Activated CD4-positive, CD25-positive, alpha-beta regulatory T cell treated with anti-CD3 and anti-CD28 coated beads, Interleukin-2, amount 50 U/mL, for 72 hours (primary cell): ENCODE measurements around the gene FGFR4.

Experiments used
- DNase-seq: peaks from one replicate; pipeline ENCODE4 v3.0.0; 2021

Gene FGFR4

GRCh38 chr5:177103523-177104253, 17.0 kb downstream of the FGFR4 start:
- DNase-seq: no peak

GRCh38 chr5:177105691-177106476, 19.2 kb downstream of the FGFR4 start:
- no peak for DNase-seq

DNA sequence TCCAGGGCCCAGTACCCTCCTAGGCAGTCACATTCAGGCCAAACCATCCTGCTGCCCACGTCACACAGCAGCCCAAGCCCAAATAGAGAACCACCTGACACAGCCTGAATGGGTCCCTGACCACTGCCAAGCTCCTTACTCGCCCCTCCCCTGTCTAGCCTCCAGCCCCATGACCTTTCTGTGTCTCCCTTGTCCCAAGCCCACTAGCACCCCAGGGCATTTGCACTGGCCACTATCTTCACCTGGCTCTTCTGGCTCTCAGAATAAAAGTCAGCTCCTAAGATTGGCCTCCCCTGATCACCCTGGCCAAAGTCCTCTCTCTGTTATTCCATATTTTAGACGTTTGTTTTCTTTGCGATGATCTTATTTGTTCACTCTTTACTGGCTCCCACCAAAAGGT, 20.4 kb downstream of the FGFR4 start:
- DNase-seq: no peak

GRCh38 chr5:177109810-177110209, 23.1 kb downstream of the FGFR4 start:
- DNase-seq: no peak

DNA sequence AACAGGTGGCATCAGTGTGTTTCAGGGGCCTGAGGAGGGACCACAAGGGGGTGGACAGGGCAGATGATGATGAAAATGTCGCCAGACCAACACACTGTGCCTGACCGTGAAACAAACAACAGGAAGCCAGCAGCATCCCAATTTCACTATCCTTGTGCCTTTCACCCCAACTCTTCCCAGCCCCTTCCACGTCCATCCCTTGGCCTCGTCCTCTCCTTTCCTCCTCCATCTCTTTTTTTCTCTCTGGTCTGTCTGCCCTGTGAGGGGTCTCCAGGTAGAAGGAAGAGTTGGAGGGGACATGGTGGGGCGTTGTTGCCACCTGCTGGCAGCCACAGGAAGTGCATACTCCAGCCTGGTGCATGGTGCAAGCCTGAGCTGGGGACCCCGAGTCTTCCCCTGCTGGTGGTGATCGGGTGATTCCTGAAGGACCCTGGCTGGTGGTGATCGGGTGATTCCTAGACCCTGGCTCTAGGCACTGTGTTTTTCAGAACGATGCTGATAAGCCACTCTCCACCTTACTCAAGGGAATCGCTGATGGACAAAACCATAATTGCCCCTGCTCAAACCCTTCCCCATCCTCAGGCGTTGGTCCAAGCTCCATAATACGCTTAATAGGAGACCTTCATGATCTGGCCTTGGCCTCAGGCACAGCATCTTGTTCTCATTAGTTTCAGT, 25.1 kb downstream of the FGFR4 start:
- DNase-seq: peak; percentile 67

GRCh38 chr5:177112589-177113220, 26.0 kb downstream of the FGFR4 start:
- no peak for DNase-seq

DNA sequence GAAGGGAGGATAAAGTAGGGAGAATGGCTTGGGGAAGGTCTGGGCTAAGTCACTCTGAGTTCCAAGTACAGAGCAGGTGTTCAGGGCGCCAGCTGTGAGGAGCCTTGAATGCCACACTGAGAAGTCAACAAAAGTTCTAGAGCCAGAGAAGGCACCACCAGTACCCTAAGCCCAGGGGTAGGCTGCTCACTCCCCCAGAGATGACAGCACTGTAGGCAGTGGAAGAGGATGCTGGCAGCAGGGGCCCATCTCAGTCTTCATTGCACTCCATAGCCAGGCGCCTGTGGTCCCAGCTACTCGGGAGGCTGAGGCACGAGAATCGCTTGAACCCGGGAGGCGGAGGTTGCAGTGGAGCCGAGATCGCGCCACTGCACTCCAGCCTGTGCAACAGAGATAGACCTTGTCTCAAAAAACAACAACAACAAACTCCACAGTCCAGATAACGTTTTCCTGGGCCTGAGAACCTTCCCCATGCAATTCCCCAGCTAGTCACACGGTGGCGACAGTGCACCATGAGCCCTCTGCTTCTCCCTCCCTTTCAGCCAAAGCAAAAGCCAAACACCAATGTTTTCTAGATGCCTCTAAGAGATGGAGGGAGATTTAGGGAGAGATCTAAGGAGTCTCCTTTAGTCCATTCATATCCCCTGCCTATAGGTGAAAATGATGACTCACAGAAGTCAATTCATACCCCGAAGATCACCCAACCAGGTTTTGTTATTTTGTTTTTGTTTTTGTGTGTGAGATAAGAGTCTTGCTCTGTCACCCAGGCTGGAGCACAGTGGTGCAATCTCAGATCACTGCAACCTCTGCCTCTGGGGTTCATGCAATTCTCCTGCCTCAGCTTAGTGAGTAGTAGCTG, 27.1 kb downstream of the FGFR4 start:
- DNase-seq: peak; percentile 79

DNA sequence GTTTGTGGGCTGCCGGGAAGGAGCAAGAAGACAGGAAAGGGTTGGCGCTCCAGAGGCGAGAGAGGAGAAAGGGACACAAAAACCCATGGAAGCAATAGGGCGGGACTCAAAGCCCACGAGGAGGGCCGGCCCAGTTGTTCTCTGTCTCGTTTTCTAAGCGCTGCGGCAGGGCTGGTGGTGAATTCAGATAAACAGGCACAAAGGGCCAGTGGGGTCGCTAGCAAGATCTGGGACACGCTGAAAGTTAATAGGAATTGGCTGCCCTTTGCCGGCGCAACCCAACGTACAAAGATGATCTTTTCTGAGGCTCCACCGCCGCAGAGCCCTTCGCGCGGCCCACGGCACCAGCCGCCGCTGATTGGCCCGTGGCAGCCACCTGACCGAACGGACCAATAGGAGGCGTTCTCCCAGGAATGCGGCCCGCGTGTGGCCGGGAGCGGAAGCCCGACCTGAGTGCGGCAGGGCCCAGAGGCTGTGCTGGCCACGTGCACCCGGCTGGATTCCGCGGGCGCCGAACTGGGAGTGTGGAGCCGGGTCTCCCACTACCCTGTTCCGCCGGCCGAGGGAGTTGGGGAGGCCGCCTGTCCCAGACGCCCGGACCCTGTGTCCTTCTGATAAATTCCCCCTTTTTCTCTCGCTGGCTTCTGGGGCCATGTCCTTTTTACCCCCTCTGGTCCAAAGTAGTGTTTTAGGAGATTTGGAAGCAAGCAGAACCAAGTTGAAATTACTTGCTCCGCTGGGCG, 30.1 kb downstream of the FGFR4 start:
- DNase-seq: peak; percentile 86

GRCh38 chr5:177117441-177118045, 30.8 kb downstream of the FGFR4 start:
- no peak for DNase-seq

DNA sequence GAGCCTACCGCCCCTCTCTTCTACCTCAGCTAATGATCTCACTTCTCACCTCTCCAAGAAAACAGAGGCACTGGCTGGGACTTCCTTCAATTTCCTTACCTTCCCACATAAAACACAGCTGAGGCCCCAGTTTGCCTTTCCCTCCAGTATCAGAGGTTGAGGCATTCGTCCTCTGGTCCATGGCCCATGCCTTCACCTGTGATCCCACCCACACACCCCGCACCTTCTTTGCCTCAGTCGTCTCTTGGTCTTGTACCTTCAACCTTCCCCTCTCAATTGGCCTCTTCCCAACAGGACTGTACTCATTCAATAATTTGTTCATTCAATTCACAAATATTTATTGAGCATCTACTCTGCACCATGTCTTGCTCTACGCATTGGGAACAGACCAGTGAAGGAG, 35.9 kb downstream of the FGFR4 start:
- DNase-seq: no peak

DNA sequence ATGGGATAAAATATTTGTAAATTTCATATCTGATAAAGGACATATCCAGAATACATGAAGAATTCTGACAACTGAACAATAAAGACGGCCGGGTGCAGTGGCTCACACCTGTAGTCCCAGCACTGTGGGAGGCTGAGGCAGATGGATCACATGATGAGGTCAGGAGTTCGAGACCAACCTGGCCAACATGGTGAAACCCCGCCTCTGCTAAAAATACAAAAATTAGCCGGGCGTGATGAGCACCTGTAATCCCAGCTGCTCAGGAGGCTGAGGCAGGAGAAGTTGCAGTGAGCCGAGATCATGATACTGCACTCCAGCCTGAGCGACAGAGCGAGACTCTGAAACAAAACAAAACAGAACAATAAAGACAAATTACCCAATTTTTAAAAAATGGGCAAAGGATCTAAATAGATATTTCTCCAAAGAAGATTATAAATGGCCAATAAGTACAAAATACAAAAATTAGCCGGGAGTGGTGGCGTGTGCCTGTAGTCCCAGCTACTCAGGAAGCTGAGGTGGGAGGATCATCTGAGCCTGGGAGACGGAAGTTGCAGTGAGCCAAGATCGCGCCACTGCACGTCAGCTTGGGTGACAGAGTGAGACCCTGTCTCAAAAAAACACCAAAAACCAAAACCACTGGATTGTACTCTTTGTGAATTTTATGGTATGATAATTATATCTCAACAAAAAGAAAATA, 37.2 kb downstream of the FGFR4 start:
- no peak for DNase-seq

GRCh38 chr5:177124486-177124991, 37.8 kb downstream of the FGFR4 start:
- no peak for DNase-seq

DNA sequence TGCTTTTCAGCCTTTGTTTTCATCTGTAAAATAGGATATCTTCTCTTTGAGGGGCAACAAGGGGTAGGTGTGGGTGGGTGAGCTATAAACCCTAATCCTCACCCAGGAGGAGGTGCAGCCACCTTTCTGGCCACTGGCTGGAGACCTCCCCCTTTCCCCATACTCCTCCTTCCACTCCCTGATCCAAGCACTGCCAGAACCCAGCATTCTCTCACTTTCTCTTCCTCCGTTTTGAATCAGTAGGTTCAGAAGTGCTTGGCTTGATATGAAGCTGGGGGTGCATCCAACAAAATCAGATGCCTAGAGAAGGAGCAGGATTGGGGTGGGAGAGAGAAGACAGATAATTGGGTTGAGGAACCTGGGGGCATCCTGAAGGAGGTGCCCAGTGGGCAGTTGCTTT, 40.1 kb downstream of the FGFR4 start:
- DNase-seq: no peak

DNA sequence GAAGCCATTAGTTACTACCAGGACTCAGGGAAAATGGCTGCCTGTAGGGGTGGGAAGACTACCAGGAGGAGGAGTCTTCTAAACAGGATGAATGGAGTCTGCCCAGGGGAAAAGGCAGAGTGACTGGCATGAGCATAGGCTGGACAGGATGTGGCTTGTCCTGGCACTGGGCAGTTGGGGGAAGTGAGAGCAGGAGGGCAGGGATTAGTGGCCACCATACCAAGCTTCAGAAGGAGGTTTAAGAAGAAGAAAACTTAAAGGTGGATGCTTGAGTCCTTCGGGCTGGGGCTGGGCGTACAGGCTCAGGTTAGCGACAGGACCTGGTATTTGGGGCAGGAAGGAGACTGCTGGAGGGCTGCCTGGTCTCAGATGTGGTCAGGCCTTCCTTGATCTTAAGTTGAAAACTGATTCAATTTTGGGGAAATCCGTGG, 41.9 kb downstream of the FGFR4 start:
- DNase-seq: no peak

DNA sequence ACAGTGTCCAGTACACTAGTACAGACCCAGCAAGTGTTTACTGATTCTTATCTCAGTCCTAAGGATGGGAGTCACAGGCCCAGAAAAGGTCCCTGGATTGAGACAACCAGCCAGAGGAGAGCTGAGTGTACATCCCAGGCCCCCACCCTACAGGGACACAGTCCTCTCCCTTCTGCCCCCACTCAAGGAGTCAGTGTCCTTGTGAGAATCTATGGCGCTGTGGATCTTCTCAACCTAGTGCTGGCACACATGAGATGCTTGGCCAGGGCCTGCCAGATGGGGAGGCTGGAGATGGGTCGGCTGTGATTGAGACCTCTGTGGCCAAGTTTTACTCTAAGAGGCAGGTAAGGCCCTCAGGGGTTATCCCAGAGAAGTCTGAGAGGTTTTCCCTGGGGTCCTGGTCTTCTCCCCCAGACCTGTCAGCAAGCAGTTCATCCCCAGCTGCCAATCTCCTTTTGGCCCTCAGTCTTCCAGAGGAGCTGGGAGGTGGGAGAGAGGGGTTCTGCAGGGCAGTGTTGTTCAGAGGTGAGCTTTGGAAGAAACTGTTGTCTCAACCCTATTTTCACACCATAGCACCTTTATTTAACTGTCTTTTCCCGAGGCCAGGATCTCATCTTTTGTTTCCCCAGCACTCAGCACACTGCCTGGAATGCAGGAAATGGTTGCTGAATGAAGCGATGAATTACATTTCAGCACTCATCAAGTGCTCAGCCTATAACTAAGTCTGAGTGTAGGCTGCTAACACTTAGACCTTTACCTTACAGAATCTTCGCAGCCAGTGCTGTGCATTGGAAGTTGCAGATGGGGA, 43.7 kb downstream of the FGFR4 start:
- DNase-seq: no peak

- DNase-seq: no peak
Observed at GRCh38 chr5:177131019-177131320, 44.3 kb downstream of the FGFR4 start.

GRCh38 chr5:177131352-177132135, 44.8 kb downstream of the FGFR4 start:
- no peak for DNase-seq
